SKM-1 (cell line): Measurements from ENCODE around the gene CAPN7.

Experiments
- DNase-seq: peaks from one replicate; lab custom pipeline; 2025; ENCODE audit not compliant: unreplicated experiment; lab: John Stamatoyannopoulos, UW

Gene CAPN7

DNA sequence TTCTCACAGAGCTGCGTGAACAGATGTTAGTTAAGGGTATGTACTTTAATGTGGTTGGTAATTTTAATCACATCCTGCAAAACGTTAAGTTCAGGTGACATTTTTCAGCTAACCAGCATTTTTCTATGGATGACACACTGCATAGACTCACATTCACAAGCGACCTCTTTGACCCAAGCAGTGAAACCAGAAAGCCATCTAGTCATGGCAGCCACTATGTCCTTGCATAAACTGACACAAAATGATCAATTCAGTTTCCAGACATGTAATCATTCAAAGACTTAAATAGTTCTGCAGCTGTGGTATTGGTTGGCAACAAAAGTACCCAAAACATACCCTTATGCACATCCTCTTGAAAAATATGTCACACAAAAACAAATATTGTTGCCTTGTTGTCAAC, 7.4 kb upstream of the CAPN7 start:
- DNase-seq = no peak

DNA sequence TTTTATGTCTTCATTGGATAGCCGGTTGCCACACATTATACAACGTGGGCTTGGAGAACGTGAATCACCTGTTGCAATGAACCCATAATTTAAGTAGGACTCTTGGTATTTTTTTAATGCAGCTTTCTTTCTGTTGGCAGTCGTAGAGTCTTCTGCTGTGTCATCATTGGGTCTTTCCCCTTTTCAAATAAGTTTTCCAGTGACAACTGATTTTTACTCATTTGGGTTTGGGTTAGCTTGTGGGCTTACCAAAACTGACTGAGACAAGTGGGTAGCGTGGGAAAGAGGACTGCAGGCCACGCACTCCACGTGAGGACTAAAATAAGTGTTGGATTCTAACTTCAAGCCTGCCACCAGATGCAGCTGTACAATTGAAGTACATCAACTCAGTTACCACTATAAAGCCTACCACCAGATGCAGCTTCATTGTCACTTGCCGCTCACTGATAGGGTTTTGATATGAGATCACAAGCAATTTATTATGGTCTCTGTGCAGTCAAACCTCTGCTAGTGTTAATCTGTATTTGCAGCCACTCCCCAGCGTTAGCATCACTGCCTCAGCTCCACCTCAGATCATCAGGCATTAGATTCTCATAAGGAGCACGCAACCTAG, 6.4 kb upstream of the CAPN7 start:
- DNase-seq = no peak

DNA sequence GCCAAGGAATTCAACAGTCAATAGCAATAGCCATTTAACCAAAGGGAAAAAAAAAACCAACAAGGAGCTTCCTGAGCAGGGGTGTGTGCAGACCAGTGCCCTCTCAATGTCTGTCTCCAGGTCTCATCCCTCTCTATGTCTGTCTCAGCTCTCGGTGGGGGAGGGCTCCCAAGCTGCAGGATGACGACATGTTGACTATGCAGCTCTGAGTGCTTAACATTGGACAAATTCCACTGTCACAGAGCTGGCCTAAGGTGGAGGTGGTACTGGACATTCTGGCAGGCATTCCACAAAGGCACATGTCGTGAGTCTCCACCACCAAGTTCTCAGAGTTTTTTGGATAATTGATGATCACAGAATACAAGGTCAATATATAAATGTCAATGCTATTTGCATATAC, 2.0 kb upstream of the CAPN7 start:
- no peak for DNase-seq

DNA sequence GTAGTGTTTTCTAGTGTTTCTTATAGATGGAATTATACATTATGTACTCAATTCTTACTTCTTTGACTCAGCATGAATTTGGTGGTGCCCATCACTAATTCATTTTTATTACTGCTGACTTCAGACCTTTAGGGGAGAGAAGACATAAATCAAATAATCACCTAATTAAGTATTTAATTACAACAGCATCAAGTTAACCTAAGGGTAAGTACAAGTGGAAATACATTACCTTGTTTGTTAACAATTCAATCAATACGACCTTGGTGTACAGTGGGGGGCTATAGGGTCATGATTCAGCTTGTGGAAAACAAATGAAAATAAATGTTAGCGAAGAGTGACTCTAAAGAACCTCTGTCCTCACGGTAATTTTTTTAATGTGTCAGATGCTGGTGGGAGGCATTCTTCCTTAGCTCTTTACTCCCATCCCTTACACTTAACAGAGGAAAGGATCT, 538 bp upstream of the CAPN7 start:
- DNase-seq = no peak

DNA sequence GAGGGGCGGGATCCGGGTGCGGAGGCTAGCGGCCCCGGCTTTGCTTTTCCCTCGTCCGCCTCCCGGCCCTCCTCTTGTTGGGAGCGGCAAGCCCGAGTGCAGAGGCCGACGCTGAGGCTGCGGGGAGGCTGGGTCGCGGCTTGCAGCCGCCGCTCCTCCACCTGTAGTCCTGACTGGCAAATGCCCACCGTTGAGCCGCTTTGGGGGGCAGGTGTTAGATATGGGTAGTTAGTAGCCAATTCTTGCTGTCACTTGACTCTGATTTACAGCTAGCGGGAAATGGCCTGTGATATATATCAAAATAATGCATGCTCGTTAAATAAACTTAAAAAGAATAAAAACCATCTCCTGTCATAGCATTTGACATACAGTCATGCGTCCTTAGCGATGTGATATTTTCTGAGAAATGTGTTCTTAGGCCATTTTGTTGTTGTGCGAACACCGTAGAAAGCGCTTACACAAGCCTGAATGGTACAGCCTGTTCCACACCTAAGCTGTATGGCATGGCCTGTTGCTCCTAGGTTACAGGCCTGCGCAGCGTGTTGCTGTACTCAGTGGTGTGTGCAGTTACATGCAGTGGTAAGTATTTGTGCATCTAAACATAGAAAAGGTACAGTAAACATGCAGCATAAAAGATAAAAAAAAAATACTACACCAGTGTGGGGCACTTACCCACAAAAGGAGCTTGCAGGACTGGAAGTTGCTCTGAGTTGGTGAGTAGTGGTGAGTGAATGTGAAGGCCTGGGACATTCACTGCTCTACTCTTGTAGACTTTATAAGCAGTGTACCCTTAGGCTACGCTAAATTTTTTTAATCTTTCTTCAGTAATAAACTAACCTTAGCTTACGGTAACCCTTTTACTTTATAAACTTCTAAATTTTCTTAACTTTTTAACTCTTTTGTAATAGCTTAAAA, 873 bp downstream of the CAPN7 start:
- no peak for DNase-seq

DNA sequence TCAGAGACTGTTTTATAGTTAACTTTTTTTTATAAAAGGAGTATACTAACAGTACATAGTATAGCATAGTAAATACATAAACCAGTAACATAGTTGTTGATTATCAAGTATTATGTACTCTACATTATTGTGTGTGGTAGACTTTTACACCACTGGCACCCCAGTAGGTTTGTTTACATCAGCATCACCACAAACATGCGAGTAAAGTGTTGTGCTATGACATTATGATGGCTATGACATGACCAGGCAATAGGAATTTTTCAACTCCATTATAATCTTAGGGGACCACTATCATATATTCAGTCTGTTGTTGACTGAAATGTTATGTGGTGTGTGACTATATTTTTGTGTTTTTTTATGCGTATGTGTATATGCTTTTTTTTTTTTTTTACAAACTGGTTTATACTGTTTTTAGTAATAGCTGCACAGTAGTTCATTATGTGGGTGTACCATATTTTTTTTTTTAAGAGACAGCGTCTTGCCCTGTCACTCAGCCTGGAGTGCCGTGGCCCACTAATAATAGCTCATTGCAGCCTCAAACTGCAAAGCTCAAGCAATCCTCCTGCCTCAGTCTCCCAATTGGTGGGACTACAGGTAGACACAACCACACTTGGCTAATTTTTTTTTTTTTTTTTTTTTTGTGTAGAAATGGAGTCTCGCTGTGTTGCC, 1.9 kb downstream of the CAPN7 start:
- no peak for DNase-seq

DNA sequence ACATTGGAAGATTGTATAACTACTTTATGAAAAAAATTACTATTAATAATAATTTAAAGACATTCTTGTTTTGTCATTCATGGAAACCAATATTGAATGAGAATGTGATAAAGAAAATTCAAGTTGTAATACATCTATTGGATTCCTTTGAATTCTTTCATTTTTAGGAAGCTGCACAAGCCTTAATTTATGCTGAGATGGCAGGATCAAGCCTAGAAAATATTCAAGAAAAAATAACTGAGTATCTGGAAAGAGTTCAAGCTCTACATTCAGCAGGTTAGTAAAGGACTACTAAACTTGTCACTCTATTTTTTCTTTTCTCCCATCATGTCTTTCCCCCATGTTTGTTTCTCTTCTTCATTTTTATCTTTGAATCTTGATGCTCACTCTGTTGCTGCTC, 5.9 kb downstream of the CAPN7 start:
- no peak for DNase-seq

DNA sequence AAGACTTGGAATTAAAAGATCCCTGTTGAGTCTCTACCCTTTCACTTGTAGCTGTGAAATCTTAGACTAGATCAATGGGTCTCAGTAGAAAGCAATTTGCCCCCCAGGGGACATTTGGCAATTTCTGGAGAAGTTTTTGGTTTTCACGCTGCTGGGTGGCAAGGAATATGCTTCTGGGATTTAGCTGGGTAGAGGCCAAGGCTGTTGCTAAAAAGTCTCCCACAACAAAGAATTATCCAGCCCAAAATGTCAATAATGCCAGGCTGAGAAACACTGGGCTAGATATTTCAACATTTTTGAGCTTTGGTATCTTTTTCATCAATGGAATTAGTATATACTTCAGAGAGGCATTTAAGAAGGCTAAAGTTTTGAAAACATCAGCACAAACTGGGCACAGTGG, 8.7 kb downstream of the CAPN7 start:
- no peak for DNase-seq

DNA sequence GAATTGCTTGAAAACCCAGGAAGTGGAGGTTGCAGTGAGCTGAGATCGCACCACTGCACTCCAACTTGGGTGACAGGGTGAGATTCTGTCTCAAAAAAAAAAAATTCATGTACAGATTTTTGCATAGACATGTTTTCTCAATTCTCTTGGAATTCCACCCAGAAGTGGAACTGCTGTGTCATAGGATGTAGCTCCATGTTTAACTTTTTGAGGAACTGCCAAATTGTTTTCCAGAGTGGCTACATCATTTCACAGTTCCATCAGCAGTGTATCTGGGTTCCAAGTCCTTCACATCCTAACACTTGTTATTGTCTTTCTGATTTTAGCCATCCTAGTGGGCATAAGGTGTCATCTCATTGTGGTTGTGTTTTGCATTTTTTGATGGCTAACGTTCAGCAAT, 9.9 kb downstream of the CAPN7 start:
- no peak for DNase-seq

DNA sequence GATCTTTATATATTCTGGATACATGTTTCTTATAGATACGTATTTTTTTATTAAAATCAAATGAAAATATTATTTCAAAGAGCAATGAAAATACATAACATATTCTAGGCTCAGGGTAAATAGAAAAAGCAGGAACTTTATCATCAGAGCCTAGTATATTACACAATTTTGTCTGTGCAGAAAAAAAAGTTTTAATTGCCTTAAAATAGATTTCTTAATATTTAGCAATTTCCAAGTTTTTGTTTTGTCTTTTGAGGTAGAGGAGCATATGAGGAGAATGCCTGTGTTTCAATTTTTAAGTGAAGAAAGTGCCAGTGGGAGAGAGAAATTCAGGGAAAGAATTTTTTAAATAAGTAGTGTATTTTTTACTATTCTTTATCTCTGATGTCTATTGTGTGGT, 10.5 kb downstream of the CAPN7 start:
- DNase-seq = no peak

DNA sequence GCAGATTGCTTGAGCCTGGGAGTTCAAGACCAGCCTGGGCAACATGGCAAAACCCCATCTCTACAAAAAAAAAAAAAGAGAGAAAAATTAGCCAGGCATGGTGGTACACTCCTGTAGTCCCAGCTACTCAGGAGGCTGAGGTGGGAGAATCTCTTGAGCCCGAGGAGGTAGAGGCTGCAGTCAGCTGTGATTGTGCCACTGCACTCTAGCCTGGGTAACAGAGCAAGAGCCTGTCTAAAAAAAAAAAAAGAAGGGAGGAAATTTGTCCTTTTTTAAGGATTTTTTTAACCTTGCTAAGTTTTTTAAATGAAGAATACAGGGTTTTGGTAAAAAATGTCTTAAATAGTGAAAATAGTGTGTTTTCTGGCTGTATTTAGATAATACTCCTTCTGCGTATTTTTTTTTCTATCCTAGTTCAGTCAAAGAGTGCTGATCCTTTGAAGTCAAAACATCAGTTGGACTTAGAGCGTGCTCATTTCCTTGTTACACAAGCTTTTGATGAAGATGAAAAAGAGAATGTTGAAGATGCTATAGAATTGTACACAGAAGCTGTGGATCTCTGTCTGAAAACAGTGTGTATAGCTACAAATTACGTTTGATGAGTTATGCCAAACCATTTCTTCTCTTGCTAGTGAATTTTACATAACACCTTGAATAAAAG, 11.1 kb downstream of the CAPN7 start:
- DNase-seq = no peak

DNA sequence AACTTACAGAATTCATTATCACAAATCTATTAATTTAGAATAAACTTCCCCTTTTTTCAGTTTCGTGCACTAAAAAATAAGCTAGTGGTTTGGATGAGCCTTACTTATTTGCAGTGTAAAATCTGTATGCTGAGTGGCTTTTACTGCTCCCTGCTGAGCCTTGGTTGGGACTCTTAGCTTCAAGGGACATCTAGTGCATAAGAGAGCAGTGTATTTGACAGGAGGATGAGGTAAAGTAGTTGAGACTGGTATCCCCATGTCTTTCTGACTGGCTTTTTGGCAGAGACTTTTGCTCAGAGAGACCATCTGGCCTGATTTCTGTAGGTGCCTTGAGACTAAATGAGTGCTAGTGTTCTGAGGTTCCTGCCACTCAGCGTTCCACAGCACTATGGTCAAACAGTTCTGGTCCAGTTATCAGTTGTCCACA, 11.8 kb downstream of the CAPN7 start:
- no peak for DNase-seq

DNA sequence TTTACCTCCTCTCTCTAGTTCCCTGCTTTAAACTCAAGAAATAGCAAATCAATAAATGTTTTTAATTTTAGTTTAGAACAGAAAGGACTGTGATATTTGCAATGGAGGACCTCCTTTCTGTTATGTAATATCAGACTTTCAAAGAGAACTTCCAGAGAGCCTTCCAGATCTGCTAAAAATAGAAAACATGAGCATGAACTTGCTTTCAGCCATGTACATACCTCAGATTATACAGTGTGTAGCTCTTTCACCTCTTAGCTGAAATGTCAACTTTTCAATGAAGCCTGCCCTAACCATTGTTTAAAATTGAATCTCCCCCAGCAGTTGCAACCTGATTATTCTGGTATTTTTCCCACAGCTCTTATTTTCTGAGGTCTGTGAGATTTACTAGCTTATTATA, 12.6 kb downstream of the CAPN7 start:
- DNase-seq = no peak

DNA sequence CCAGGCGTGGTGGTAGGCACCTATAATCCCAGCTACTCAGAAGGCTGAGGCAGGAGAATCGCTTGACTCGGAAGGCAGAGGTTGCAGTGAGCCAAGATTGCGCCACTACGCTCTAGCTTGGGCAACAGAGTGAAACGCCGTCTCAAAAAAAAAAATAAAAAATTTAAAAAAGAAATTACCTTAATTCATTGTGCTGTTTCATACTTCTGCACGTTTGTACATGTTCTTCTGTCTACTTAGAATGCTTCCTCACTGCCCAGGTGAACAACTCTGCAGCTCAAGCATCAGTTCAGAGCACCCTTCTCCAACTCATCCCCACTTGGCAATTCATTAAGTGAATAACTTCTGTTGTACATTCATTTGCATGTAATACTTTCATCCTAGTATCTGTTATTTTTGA, 14.0 kb downstream of the CAPN7 start:
- no peak for DNase-seq

DNA sequence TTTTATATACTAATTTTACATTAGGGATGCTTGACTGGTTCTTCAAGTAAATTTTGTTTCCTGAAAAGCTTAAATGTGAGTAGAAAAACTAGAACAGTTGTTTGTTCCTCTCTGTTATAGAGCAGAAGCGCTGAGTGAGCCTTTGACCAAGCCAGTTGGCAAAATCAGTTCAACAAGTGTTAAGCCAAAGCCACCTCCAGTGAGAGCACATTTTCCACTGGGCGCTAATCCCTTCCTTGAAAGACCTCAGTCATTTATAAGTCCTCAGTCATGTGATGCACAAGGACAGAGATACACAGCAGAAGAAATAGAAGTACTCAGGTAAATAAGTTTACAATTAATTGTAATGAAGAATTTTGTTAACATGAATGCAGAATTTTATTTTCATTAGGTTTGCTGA, 14.6 kb downstream of the CAPN7 start:
- no peak for DNase-seq

DNA sequence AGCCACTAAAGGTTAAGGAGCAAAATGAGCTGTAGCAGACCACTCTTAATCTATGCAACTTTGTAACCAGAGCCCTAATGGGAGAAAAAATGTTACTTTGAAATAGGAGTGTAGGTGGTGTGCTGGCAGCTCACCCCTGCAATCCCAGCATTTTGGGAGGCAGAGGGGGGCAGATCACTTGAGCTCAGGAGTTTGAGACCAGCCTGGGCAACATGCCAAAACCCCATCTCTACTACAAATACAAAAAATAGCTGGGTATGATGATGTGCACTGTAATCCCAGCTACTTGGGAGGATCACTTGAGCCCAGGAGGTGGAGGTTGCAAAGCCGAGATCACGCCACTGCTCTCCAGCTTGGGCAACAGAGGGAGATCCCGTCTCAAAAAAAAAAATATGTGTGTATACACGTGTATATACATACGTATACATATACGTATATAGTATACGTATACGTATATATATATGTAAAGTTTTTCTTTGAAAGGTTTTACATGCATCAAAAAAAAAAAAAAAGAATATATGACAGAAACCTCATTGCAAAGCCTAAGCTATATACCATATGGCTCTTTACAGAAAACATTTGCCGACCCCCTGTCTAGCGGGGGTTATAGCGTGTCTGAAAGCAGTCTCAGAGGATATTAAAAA, 15.7 kb downstream of the CAPN7 start:
- no peak for DNase-seq

DNA sequence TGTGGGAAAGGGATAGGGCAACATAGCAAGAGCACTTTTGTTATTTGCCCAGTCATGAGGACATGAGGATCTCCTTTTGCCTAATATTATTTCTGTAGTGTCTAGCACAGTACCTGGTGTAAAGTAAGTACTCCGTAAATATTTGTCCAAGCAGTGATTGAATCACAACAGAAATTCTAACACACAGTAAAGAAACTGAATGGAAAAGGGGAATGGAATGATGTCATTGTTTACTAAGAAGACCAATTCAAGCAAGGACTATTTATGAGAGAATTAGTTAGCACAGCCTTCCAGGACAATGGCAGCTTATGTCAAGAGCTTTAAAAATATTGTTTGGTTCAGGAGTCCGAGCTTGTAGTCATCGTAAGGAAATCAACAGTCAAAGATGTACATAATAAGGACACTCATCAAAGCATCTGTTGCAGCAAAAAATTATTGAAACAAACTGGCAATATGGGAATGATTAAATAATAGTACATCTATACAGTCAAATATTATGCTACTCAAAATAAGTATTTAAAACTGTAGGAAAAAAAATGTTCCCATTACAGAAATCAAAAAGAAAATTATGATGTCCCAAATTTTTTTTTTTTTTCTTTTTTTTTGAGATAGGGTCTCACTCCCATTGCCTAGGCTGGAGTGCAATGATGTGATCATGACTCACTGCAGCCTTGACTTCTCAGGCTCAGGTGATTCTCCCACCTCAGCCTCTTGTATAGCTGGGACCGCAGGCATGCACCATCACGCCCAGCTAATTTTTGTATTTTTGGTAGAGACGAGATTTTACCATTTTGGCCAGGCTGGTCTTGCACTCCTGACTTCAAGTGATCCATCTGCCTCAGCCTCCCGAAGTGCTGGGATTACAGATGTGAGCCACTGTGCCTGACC, 17.9 kb downstream of the CAPN7 start:
- no peak for DNase-seq

DNA sequence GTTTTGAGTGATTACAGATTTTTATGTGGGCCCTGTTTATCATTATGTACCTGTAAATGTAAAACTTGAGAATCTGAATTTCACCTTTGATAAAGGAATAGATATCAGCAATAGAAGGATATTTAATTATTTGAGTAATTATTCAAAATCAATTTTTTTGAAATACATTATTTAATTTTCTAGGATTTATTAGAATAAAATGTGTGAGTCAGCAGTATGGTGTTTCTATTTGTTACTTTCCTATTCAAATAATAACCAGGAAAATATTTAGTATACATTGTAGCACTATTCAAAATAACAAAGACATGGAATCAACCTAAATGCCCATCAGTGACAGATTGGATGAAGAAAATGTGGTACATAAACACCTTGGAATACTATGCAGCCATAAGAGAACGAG, 22.1 kb downstream of the CAPN7 start:
- DNase-seq = no peak

DNA sequence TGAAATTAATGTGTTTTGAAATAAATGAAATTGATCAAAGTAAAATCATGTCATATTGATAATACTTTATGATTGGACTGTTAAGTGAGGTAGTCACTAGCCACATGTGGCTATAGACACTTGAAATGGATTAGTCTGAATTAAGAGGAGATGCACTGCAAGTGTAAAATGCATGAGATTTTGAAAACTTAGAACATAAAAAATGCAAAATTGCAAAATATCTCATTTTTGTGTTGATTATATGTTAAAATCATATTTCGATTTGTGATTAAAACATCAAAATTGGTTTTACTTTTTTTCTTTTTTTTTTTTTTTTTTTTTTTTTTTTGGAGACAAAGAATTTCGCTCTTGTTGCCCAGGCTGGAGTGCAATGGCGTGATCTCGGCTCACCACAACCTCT, 23.2 kb downstream of the CAPN7 start:
- no peak for DNase-seq

DNA sequence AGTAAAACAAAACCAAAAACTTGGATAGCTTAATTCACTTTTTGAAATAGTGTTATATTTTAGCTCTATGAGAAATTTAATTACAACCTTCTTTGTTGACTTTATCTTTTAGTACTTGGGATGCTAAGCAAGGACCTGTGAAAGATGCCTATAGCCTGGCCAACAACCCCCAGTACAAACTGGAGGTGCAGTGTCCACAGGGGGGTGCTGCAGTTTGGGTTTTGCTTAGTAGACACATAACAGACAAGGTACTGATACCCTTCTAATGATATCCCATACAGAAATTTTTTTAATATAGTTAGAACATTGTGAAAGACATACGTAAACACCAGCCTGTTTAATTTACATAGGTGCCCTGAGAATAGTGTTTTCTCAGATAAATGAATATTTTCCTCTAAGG, 35.3 kb downstream of the CAPN7 start:
- DNase-seq = peak; percentile 34
